Measurements from ENCODE around the gene RIPOR3. TPM values are rescaled to one million over a fixed set of nuclear protein-coding genes. Genes with fewer than 3 reads are reported as not detected.

The RIPOR3 gene
- polyA plus RNA-seq, 1 donor from 2014 or later: not detected

- H3K9me2 ChIP-seq (ENCODE audit: insufficient read depth, low read length): no peaks in the 10 kb centered on the region
- H3K9ac ChIP-seq (ENCODE audit: low read length): no peak overlapping the region
- no peak overlapping the region for H3K27ac ChIP-seq (ENCODE audit: low read length)
- no peaks in the 10 kb centered on the region for H3K27me3 ChIP-seq (ENCODE audit: insufficient read depth, low read depth, low read length)
- H3K4me2 ChIP-seq (ENCODE audit: low read length): no peak overlapping the region
- H3K9me3 ChIP-seq (ENCODE audit: low read length): no peaks in the 10 kb centered on the region
- H3K79me2 ChIP-seq (replicated peaks; ENCODE audit: insufficient read depth, low read length): no peaks in the 10 kb centered on the region
- TF ChIP-seq REST (IDR thresholded peaks at IDR 0.05; ENCODE audit: borderline replicate concordance) (no peak), SMC3 (conservative IDR thresholded peaks at IDR 0.05; ENCODE audit: poor library complexity) (no peak), POLR2AphosphoS5 (IDR thresholded peaks at IDR 0.05) (no peak), CTCF (IDR thresholded peaks at IDR 0.05; ENCODE audit: poor library complexity, severe bottlenecking) (no peak), MXI1 (conservative IDR thresholded peaks at IDR 0.05; ENCODE audit: poor library complexity, severe bottlenecking) (no peak), EZH2 (IDR thresholded peaks at IDR 0.05; ENCODE audit: borderline replicate concordance, insufficient read depth, low read length, poor library complexity, severe bottlenecking) (no peak), RAD21 (conservative IDR thresholded peaks at IDR 0.05) (no peak)
- H3K36me3 ChIP-seq (ENCODE audit: insufficient read depth, low read length): no peaks in the 10 kb centered on the region
- no peak overlapping the region for H2AFZ ChIP-seq (ENCODE audit: low read depth, low read length)
- H3K4me3 ChIP-seq (ENCODE audit: low read length): no peak overlapping the region
- H3F3A ChIP-seq (ENCODE audit: insufficient read depth, low read length, poor library complexity, severe bottlenecking): no peaks in the 10 kb centered on the region
- no peaks in the 10 kb centered on the region for H4K20me1 ChIP-seq (ENCODE audit: insufficient read depth)
These were observed 39.7 kb downstream of the RIPOR3 start for GRCh38 chr20:50651676-50652075.

GRCh38 chr20:50649590-50649989, 41.8 kb downstream of the RIPOR3 start:
- Histone ChIP-seq H3K79me2 (replicated peaks; ENCODE audit: insufficient read depth, low read length) (no peaks in the 10 kb centered on the region), H4K20me1 (ENCODE audit: insufficient read depth) (no peaks in the 10 kb centered on the region), H3K4me3 (ENCODE audit: low read length) (no peak overlapping the region), H3K9me2 (ENCODE audit: insufficient read depth, low read length) (no peaks in the 10 kb centered on the region), H3K4me2 (ENCODE audit: low read length) (no peak overlapping the region), H3K27ac (ENCODE audit: low read length) (no peak overlapping the region), H2AFZ (ENCODE audit: low read depth, low read length) (no peak overlapping the region), H3K9me3 (ENCODE audit: low read length) (no peaks in the 10 kb centered on the region), H3K36me3 (ENCODE audit: insufficient read depth, low read length) (no peaks in the 10 kb centered on the region), H3K9ac (ENCODE audit: low read length) (no peak overlapping the region), H3K27me3 (ENCODE audit: insufficient read depth, low read depth, low read length) (no peaks in the 10 kb centered on the region), H3F3A (ENCODE audit: insufficient read depth, low read length, poor library complexity, severe bottlenecking) (no peaks in the 10 kb centered on the region)
- TF ChIP-seq MXI1 (conservative IDR thresholded peaks at IDR 0.05; ENCODE audit: poor library complexity, severe bottlenecking): no peak
- TF ChIP-seq CTCF (IDR thresholded peaks at IDR 0.05; ENCODE audit: poor library complexity, severe bottlenecking): no peak
- no peak for TF ChIP-seq SMC3 (conservative IDR thresholded peaks at IDR 0.05; ENCODE audit: poor library complexity)
- no peak for TF ChIP-seq EP300 (conservative IDR thresholded peaks at IDR 0.05; ENCODE audit: poor library complexity, severe bottlenecking)
- TF ChIP-seq TAF1 (IDR thresholded peaks at IDR 0.05; ENCODE audit: low read depth): no peak
- no peak for TF ChIP-seq POLR2AphosphoS5 (IDR thresholded peaks at IDR 0.05)
- TF ChIP-seq RAD21 (conservative IDR thresholded peaks at IDR 0.05): no peak
- no peak for TF ChIP-seq REST (IDR thresholded peaks at IDR 0.05; ENCODE audit: borderline replicate concordance)
- TF ChIP-seq EZH2 (IDR thresholded peaks at IDR 0.05; ENCODE audit: borderline replicate concordance, insufficient read depth, low read length, poor library complexity, severe bottlenecking): no peak
